NB4 (cell line): ENCODE data around the gene OSBP2.
A peak's percentile ranks its signal among the peaks of the same experiment; 100 is the strongest.
"Not testable (repeated sequence)": the region's sequence is repeated elsewhere in the genome, so short reads cannot be mapped to it uniquely, and the experiment has no call there.

ENCODE experiments used
- DNase-seq: peaks from one replicate; pipeline ENCODE4 v3.0.0; 2010; ENCODE audit warnings: low read depth
- H3K4me3 ChIP-seq: one replicate; pipeline ENCODE4 v1.5.1; 2011; ENCODE audit warnings: mild to moderate bottlenecking, low read depth, low read length, moderate library complexity
- MYC ChIP-seq: IDR thresholded peaks from 2 replicates; pipeline ENCODE4 v1.6.1; 2011; ENCODE audit warnings: low read depth, low read length
- POLR2A ChIP-seq: IDR thresholded peaks from 2 replicates; pipeline ENCODE4 v1.6.1; 2011; ENCODE audit warnings: mild to moderate bottlenecking; ENCODE audit not compliant: insufficient read length; ENCODE audit errors: extremely low read depth
- TF ChIP-seq, protein P1 (sequence below): IDR thresholded peaks from 2 replicates; pipeline ENCODE4 v1.6.1; 2011; ENCODE audit warnings: low read depth, low read length
- TF ChIP-seq, protein P2 (sequence below): IDR thresholded peaks from one replicate; pipeline ENCODE4 v1.5.1; 2012; ENCODE audit warnings: low read depth, low read length

Gene OSBP2

GRCh38 chr22:30671071-30671470 is 23.6 kb upstream of the OSBP2 start:
- TF ChIP-seq POLR2A (no peak), MYC (no peak)
- TF ChIP-seq, protein P1, sequence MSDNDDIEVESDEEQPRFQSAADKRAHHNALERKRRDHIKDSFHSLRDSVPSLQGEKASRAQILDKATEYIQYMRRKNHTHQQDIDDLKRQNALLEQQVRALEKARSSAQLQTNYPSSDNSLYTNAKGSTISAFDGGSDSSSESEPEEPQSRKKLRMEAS, result no peak
- TF ChIP-seq, protein P2, sequence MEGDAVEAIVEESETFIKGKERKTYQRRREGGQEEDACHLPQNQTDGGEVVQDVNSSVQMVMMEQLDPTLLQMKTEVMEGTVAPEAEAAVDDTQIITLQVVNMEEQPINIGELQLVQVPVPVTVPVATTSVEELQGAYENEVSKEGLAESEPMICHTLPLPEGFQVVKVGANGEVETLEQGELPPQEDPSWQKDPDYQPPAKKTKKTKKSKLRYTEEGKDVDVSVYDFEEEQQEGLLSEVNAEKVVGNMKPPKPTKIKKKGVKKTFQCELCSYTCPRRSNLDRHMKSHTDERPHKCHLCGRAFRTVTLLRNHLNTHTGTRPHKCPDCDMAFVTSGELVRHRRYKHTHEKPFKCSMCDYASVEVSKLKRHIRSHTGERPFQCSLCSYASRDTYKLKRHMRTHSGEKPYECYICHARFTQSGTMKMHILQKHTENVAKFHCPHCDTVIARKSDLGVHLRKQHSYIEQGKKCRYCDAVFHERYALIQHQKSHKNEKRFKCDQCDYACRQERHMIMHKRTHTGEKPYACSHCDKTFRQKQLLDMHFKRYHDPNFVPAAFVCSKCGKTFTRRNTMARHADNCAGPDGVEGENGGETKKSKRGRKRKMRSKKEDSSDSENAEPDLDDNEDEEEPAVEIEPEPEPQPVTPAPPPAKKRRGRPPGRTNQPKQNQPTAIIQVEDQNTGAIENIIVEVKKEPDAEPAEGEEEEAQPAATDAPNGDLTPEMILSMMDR, result no peak
- no peak overlapping the region for H3K4me3 ChIP-seq
- DNase-seq, result no peak

DNA sequence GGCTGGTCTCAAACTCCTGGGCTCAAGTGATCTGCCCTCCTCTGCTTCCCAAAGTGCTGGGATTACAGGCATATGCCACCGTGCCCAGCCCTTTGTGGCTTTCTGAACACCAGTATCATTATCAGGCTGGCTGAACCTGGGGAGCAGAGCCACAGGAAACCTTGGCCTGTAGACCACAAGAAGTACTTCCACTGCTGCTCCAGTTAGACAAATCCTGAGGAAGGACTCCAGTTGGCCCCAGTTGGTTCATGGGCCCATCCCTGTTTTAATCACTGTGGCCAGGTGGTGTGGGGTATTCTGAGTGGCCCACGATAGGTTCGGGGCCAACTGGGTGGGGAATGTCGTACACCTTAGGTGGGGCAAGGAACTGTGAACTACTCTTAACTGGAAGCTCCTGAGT is 21.5 kb upstream of the OSBP2 start:
- TF ChIP-seq, protein P1, result no peak
- TF ChIP-seq POLR2A (no peak), MYC (no peak)
- TF ChIP-seq, protein P2, result no peak
- H3K4me3 ChIP-seq, result no peak overlapping the region
- no peak for DNase-seq

- no peak for TF ChIP-seq MYC
- TF ChIP-seq, protein P1, result no peak
- TF ChIP-seq, protein P2, result no peak
- no peak for TF ChIP-seq POLR2A
- DNase-seq, result no peak
- H3K4me3 ChIP-seq, result no peak overlapping the region
Observed at GRCh38 chr22:30674482-30674881, 20.2 kb upstream of the OSBP2 start.

- H3K4me3 ChIP-seq, result no peak overlapping the region
- no peak for TF ChIP-seq POLR2A
- TF ChIP-seq, protein P1, result no peak
- no peak for TF ChIP-seq MYC
- TF ChIP-seq, protein P2, result no peak
- DNase-seq, result no peak
Observed at GRCh38 chr22:30675436-30675835, 19.2 kb upstream of the OSBP2 start.

DNA sequence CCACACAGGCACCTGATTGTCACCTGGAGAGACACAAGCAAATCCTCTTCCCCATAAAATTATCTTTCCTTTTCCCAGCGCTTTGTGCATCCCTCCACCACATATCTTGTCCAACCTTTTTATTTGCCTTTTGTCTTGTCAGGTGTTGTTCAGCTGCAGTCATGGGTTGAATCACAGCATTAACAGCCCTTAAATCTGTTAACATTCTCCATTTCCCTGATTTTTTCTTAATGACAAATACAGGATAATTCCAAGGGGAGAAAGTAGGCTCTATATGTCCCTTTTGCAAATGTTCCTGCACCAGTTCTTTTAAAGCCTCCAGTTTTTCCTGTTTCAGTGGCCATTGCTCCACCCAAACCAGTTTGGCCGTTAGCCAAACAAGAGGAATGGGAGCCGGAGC is 18.1 kb upstream of the OSBP2 start:
- DNase-seq, H3K4me3 ChIP-seq: not testable (repeated sequence)

DNA sequence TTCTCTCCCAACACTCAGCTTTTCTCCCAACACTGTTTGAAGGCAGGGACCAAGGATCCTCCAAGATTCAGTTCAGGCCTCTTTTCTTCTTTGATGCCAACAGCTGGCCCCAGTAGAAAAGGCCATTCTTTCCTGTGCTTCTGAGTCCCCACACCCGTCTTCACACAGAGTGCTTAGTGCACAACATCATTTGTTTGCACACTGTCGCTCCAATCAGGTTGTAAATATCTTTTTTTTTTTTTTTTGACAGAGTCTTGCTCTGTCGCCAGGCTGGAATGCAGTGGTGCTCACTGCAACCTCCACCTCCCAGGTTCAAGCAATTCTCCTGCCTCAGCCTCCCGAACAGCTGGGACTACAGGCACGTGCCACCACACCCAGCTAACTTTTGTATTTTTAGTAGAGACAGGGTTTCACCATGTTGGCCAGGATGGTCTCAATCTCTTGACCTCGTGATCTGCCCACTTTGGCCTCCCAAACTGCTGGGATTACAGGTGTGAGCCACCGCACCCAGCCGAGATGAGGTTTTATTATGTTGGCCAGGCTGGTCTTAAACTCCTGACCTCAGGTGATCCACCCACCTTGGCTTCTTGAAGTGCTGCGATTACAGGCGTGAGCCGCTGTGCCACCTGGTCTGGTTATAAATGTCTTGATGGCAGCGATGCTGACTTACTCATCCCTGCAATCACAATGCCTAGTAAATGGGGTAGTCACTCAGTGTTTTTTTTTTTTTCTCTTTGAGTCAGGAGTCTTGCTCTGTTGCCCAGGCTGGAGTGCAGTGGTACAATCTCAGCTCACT is 14.6 kb upstream of the OSBP2 start:
- DNase-seq, H3K4me3 ChIP-seq: not testable (repeated sequence)

GRCh38 chr22:30680991-30681770 is 13.5 kb upstream of the OSBP2 start:
- peak; percentile 51 for DNase-seq
- TF ChIP-seq MYC, result no peak
- TF ChIP-seq POLR2A, result no peak
- TF ChIP-seq, protein P2, result no peak
- TF ChIP-seq, protein P1, result no peak
- no peak overlapping the region for H3K4me3 ChIP-seq
